Stimulated activated memory B cell treated with anti-CD40 and anti-IgM and Interleukin-4, amounts not matched to agents 10 μg/mL and 1 μg/mL and 100 μg/mL, for 72 hours (primary cell): Measurements from ENCODE around the gene GTF2H3.

Experiments used
- ATAC-seq: fragments of 150-1000 bp; cut with Tn5 transposase; 2 replicates; pipeline ENCODE4 v1.10.0; 2021
- H3K27ac Mint-ChIP-seq: one replicate; pipeline ENCODE4 v1.8.0; 2022; ENCODE audit warnings: mild to moderate bottlenecking, mixed read lengths
- H3K27me3 Mint-ChIP-seq: one replicate; pipeline ENCODE4 v1.8.0; 2022; ENCODE audit warnings: mixed read lengths
- H3K36me3 Mint-ChIP-seq: one replicate; pipeline ENCODE4 v1.8.0; 2022; ENCODE audit warnings: mixed read lengths
- H3K4me1 Mint-ChIP-seq: one replicate; pipeline ENCODE4 v1.8.0; 2022; ENCODE audit warnings: mixed read lengths
- H3K4me3 Mint-ChIP-seq: one replicate; pipeline ENCODE4 v1.8.0; 2022; ENCODE audit warnings: mild to moderate bottlenecking, moderate library complexity, mixed read lengths
- H3K9me3 Mint-ChIP-seq: one replicate; pipeline ENCODE4 v1.8.0; 2022; ENCODE audit warnings: mixed read lengths

The GTF2H3 gene

GRCh38 chr12:123617144-123617543 lies 16.5 kb upstream of the GTF2H3 start:
- H3K4me1 Mint-ChIP-seq = no peaks in the 10 kb centered on the region
- H3K36me3 Mint-ChIP-seq = peaks cover 72% of the 10 kb centered on the region
- H3K9me3 Mint-ChIP-seq = no peaks in the 10 kb centered on the region
- no peaks in the 10 kb centered on the region for H3K27me3 Mint-ChIP-seq
- ATAC-seq = no peak
- H3K4me3 Mint-ChIP-seq = no peak overlapping the region
- no peak overlapping the region for H3K27ac Mint-ChIP-seq

GRCh38 chr12:123617580-123617979 lies 16.0 kb upstream of the GTF2H3 start:
- no peak overlapping the region for H3K4me3 Mint-ChIP-seq
- peaks cover 69% of the 10 kb centered on the region for H3K36me3 Mint-ChIP-seq
- no peaks in the 10 kb centered on the region for H3K4me1 Mint-ChIP-seq
- no peaks in the 10 kb centered on the region for H3K27me3 Mint-ChIP-seq
- no peaks in the 10 kb centered on the region for H3K9me3 Mint-ChIP-seq
- no peak for ATAC-seq
- H3K27ac Mint-ChIP-seq = no peak overlapping the region

DNA sequence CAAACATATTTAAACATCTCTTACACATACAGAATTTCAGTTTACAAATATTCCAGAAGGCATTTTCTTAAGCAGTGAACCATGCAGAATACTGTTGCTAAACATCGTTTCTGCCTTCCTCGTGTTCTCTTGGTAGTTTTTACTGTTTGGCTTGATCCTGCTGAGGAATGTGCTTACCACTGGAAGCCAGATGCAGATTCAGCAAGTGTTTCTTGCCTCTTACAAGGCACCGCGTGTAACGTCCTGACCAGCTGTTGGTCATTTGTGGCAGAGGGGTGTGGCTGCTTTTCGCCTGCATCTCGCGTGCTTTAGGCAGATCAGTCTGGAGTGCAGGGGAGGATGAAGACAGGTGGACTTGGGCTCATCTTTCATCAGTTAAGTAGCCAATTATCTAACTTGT lies 12.5 kb upstream of the GTF2H3 start:
- H3K27me3 Mint-ChIP-seq = no peaks in the 10 kb centered on the region
- peaks cover 69% of the 10 kb centered on the region for H3K36me3 Mint-ChIP-seq

GRCh38 chr12:123621619-123622530 lies 11.8 kb upstream of the GTF2H3 start:
- ATAC-seq = no peak
- no peak overlapping the region for H3K27ac Mint-ChIP-seq

More for the DNA sequence above, 12.5 kb upstream of the GTF2H3 start:
- H3K4me1 Mint-ChIP-seq = no peaks in the 10 kb centered on the region
- ATAC-seq = no peak
- no peaks in the 10 kb centered on the region for H3K9me3 Mint-ChIP-seq
- no peak overlapping the region for H3K27ac Mint-ChIP-seq
- H3K4me3 Mint-ChIP-seq = no peak overlapping the region

GRCh38 chr12:123634142-123634561 lies 523 bp downstream of the GTF2H3 start:
- H3K27me3 Mint-ChIP-seq = no peaks in the 10 kb centered on the region
- H3K9me3 Mint-ChIP-seq = no peaks in the 10 kb centered on the region
- H3K4me1 Mint-ChIP-seq = peaks cover 20% of the 10 kb centered on the region
- H3K27ac Mint-ChIP-seq = peak overlapping the region; percentile 95
- peaks cover 15% of the 10 kb centered on the region for H3K36me3 Mint-ChIP-seq
- H3K4me3 Mint-ChIP-seq = peak overlapping the region; percentile 96
- no peak for ATAC-seq

More at GRCh38 chr12:123621619-123622530, 11.8 kb upstream of the GTF2H3 start:
- no peak overlapping the region for H3K4me3 Mint-ChIP-seq
- no peaks in the 10 kb centered on the region for H3K9me3 Mint-ChIP-seq
- H3K36me3 Mint-ChIP-seq = peaks cover 71% of the 10 kb centered on the region
- H3K27me3 Mint-ChIP-seq = no peaks in the 10 kb centered on the region
- no peaks in the 10 kb centered on the region for H3K4me1 Mint-ChIP-seq

- no peaks in the 10 kb centered on the region for H3K9me3 Mint-ChIP-seq
- H3K4me1 Mint-ChIP-seq = no peaks in the 10 kb centered on the region
- no peaks in the 10 kb centered on the region for H3K27me3 Mint-ChIP-seq
- peaks cover 51% of the 10 kb centered on the region for H3K36me3 Mint-ChIP-seq
- no peak for ATAC-seq
- no peak overlapping the region for H3K27ac Mint-ChIP-seq
- no peak overlapping the region for H3K4me3 Mint-ChIP-seq
Measured at GRCh38 chr12:123643911-123644310, 10.3 kb downstream of the GTF2H3 start.

DNA sequence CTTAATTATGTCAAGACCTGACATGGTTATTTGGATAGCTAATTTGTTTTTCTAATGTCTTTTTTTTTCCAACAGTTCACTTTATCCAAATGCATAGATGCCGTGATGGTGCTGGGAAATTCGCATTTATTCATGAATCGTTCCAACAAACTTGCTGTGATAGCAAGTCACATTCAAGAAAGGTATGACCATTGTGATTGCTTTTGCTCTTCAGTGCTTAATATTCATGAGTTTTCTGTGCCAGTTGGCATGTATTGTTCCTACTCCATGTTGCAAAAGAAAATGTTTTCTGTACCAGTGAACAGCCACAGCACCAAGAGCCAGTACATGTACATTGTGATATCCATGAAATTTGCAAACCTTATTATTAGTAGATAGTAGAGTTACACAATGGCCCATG lies 11.8 kb downstream of the GTF2H3 start:
- Mint-ChIP-seq H3K27ac (no peak overlapping the region), H3K9me3 (no peaks in the 10 kb centered on the region), H3K4me1 (no peaks in the 10 kb centered on the region), H3K36me3 (peaks cover 48% of the 10 kb centered on the region), H3K27me3 (no peaks in the 10 kb centered on the region), H3K4me3 (no peak overlapping the region)
- ATAC-seq = no peak

- Mint-ChIP-seq H3K27ac (no peak overlapping the region), H3K4me1 (no peaks in the 10 kb centered on the region), H3K4me3 (no peak overlapping the region), H3K27me3 (no peaks in the 10 kb centered on the region), H3K9me3 (no peaks in the 10 kb centered on the region), H3K36me3 (peaks cover 50% of the 10 kb centered on the region)
- no peak for ATAC-seq
Measured at GRCh38 chr12:123645878-123646277, 12.2 kb downstream of the GTF2H3 start.

DNA sequence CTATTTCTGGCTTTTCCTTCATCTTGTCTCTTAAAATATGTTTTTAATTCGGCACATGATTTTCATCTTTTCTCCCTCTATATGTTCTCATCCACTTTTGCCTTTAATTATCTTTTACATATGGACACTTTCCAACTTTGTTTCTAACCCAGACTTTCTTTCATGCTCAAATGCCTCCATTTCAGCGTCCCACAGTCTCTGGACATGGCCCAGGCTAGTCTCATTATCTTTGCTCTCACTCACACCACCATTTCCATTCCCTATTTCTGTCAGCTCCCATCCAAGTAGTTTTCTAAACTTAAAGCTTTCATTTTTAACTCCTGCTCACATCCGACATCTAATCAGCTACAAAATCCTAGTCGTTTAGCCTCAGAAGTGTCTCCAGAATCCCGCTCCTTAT lies 14.8 kb downstream of the GTF2H3 start:
- Mint-ChIP-seq H3K4me1 (no peaks in the 10 kb centered on the region), H3K27ac (no peak overlapping the region), H3K36me3 (peaks cover 50% of the 10 kb centered on the region), H3K27me3 (no peaks in the 10 kb centered on the region), H3K4me3 (no peak overlapping the region), H3K9me3 (no peaks in the 10 kb centered on the region)
- ATAC-seq = no peak

GRCh38 chr12:123654129-123654701 lies 20.6 kb downstream of the GTF2H3 start:
- Mint-ChIP-seq H3K27ac (peak overlapping the region; percentile 1), H3K4me3 (no peak overlapping the region), H3K36me3 (peaks cover 56% of the 10 kb centered on the region), H3K27me3 (no peaks in the 10 kb centered on the region), H3K9me3 (no peaks in the 10 kb centered on the region), H3K4me1 (peaks cover 24% of the 10 kb centered on the region)
- no peak for ATAC-seq

DNA sequence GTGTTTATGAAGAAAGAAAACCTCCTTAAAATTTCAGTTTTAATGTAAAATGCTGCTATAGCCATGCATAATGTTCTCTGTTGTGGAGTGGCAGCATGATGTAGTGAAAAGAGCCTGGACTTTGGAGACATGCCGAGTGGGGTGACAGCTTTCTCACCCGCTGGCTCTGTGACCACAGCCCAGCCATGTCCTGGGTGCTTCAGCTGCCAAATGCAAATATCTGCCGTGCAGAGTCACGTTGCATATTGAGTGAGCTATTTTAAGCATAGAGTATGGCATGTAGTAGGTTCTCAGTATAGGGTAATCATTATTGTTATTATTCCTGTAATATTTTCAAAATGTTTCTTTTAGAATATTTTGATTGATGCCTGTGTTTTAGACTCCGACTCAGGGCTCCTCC lies 21.8 kb downstream of the GTF2H3 start:
- Mint-ChIP-seq H3K4me3 (no peak overlapping the region), H3K4me1 (peaks cover 32% of the 10 kb centered on the region), H3K27me3 (no peaks in the 10 kb centered on the region), H3K27ac (no peak overlapping the region), H3K36me3 (peaks cover 60% of the 10 kb centered on the region), H3K9me3 (no peaks in the 10 kb centered on the region)
- ATAC-seq = peak; percentile 53

GRCh38 chr12:123656392-123656791 lies 22.8 kb downstream of the GTF2H3 start:
- no peak for ATAC-seq
- no peak overlapping the region for H3K27ac Mint-ChIP-seq
- H3K4me1 Mint-ChIP-seq = peaks cover 32% of the 10 kb centered on the region
- no peaks in the 10 kb centered on the region for H3K9me3 Mint-ChIP-seq
- no peaks in the 10 kb centered on the region for H3K27me3 Mint-ChIP-seq
- H3K4me3 Mint-ChIP-seq = no peak overlapping the region
- peaks cover 56% of the 10 kb centered on the region for H3K36me3 Mint-ChIP-seq

- H3K27ac Mint-ChIP-seq = peak overlapping the region; percentile 5
Measured at GRCh38 chr12:123657211-123657610, 23.6 kb downstream of the GTF2H3 start.

GRCh38 chr12:123659996-123660727 lies 26.5 kb downstream of the GTF2H3 start:
- ATAC-seq = no peak
- H3K4me1 Mint-ChIP-seq = peaks cover 20% of the 10 kb centered on the region
- no peaks in the 10 kb centered on the region for H3K27me3 Mint-ChIP-seq
- peak overlapping the region; percentile 82 for H3K27ac Mint-ChIP-seq
- H3K4me3 Mint-ChIP-seq = no peak overlapping the region
- no peaks in the 10 kb centered on the region for H3K9me3 Mint-ChIP-seq
- peaks cover 50% of the 10 kb centered on the region for H3K36me3 Mint-ChIP-seq

More at GRCh38 chr12:123657211-123657610, 23.6 kb downstream of the GTF2H3 start:
- Mint-ChIP-seq H3K4me3 (no peak overlapping the region), H3K9me3 (no peaks in the 10 kb centered on the region), H3K27me3 (no peaks in the 10 kb centered on the region), H3K36me3 (peaks cover 50% of the 10 kb centered on the region), H3K4me1 (peaks cover 32% of the 10 kb centered on the region)
- ATAC-seq = no peak

GRCh38 chr12:123667771-123668170 lies 34.1 kb downstream of the GTF2H3 start:
- no peaks in the 10 kb centered on the region for H3K27me3 Mint-ChIP-seq

More at GRCh38 chr12:123667771-123668170, 34.1 kb downstream of the GTF2H3 start:
- H3K4me3 Mint-ChIP-seq = no peak overlapping the region
- no peaks in the 10 kb centered on the region for H3K9me3 Mint-ChIP-seq
- H3K4me1 Mint-ChIP-seq = peaks cover 10% of the 10 kb centered on the region
- ATAC-seq = no peak
- H3K36me3 Mint-ChIP-seq = peaks cover 23% of the 10 kb centered on the region
- H3K27ac Mint-ChIP-seq = no peak overlapping the region
